Stimulated activated CD4-positive, alpha-beta T cell treated with anti-CD3 and anti-CD28 coated beads, Interleukin-12 subunit alpha, Interleukin-12 subunit beta, amount 100 ng/mL, for 24 hours (primary cell): ENCODE data around the gene TMPRSS9.
"Not testable (repeated sequence)": the region's sequence is repeated elsewhere in the genome, so short reads cannot be mapped to it uniquely, and the experiment has no call there.

ENCODE experiments used
- DNase-seq, 2 experiments: peaks; one replicate each; pipeline ENCODE4 v3.0.0-alpha.2; 2020; ENCODE audit warnings: low read depth in 2 of 2

Gene TMPRSS9

DNA sequence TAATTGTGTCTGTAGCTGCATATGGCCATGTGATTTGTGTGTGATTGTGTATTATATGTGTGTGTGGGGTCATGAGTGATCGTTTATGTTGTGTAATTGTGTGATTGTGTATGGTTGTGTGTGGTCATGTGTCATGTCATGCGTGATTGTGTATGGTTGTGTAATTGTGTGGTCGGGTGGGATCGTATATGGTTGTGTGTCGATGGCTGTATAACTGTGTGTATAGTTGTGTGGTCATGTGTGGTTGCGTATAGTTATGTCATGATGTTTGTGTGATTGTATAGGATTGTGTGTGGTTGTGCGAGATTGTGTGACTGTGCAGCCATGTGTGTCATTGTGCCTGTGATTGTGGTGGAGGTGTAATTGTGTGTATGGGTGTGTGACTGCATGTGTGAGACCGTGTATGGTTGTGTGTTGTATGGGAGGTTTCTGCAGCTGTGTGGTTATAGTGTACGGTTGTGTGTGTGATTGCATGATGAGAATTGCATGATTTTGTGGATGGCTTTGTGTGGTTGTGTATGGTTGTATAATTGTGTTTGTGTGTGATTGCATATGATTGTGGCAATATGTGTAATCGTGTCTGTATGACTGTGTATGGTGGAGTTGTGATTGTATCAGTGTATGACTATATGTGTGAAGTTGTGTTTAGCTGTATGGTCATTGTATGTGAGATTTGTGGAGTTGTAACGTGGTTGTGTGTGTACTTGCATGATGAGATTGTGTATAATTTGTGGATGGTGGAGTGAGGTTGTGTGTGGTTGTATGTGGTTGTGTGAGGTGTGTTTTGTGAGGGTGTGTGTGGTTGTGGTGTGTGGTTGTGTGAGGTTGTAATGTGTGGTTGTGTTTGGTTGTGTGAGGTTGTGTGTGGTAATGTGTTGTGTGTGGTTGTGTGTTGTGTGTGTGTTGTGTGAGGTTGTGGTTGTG, 2.2 kb downstream of the TMPRSS9 start:
- DNase-seq: no peak

DNA sequence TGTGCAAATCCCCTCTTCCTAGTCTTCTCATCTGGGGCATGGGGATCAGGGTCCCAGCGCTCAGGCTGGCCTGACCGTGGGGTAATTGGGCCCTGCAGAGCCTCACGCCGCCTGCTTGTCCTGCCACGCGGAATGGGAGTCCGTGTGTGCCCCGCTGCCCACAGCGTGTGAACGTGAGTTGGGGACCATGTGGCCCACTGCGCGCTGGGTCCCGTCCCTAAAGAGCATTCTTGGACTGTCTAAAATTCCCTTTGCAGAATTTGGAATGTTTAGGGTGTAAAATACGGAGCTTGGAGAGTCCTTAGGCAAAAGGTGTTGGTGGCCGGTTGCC, 2.9 kb downstream of the TMPRSS9 start:
- no peak for DNase-seq

DNA sequence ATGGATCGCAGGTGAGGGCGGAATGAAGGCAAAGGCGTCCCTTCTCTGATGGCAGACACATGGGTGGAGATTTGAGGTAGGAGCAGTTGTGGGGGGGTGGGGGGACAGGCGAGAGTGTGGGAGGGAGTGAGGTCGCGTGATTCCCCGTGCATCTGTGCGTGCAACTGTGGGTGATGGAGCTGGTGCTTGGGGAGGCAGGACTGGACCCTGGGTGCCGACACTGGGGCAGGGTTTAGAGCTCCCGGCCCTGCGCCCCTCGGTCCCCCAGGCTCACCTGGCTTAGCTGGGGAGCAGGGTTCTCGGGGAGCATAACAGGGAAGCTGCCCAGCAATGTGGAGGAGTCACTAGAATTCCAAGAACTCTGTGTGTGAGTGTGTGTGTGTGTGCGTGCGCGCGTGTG, 3.4 kb downstream of the TMPRSS9 start:
- no peak for DNase-seq

DNA sequence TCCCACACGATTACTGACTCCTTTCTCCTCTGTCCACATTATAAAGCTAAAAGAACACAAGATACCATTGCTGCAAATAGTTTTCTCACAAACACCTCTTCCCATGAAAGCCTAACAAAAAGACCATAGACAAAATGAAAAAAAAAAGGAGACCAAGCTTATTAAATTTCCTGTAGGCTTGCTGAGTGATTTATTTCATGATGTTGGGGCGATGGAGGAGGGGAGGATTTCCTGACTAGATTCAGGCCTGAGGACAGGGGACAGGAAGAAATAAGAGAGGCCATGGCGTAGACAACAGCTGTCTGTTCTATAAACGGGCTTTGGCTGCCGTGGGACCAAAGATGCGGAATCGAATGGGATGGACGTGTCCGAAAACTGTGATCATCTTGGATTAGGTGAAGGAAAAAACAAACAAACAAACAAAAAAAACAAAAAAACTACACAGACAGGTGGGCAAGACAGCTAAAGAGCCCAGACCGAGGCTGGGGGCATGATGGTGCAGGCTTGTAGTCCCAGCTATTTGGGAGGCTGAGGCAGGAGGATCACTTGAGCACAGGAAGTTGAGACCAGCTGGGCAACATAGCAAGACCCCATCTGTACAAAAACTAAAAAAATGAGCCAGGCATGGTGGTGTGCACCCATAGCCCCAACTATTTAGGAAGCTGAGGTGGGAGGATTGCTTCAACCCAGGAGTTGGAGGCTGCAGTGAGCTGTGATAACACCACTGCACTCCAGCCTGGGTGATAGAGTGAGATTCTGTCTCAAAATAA, 5.3 kb downstream of the TMPRSS9 start:
- DNase-seq: no peak

DNA sequence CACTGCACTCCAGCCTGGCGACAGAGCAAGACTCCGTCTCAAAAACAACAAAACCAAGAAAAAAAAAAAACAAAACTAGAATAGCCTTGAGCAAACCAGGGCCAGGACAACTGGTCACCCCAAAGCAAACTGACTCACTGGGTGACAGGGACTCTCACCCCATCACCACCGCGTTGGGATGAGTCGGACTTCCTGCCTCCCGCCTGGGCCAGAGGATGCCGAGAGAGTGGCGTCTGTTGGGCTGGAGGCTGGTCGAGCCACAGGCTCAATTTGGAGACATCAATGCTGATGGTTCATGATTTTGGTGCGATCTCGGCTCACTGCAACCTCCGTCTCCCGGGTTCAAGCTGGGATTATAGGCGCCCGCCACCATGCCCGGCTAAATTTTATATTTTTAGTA, 11.6 kb downstream of the TMPRSS9 start:
- DNase-seq: no peak

DNA sequence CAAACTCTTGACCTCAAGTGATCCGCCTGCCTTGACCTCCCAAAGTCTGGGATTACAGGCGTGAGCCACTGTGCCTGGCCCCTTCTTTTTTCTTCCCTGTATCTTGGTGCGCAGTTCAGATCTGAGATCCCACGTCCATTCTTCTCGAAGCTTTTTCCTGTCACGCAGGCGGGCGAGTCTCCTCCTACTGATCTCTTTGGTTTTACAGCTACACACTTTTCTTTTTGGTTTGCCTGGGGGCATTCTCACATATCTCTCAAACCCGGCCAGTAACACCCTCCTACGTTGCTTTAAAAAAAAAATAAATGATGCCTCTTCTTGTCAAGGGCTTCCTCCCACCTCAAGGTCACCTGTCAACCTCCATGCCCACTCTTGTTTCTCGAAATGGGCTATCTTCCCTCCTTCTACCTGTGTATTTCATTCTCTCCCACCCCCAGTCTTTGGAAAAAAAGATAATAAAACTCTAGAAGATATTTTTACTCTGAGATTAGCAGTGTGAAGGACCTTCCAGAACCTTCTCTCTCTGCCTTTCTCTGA, 12.1 kb downstream of the TMPRSS9 start:
- no peak for DNase-seq

DNA sequence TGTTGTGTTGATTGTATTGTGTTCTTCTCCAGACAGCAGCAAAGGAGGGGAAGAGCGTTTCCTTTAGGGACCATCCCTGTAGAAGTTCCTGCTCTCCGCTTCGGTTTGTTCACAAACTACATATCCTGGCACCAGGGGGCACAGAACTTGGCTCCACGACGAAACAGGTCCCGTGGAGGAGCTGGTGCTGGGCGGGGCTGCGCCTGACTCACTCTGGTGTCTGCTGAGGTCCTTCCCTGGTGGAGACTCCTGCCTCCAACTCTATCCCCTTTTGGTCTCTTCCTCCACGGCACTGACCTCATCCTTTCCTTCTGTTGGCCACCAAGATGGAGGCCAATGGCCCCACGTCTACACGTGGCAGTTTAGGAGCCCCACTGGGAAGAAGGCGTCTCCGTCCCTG, 14.7 kb downstream of the TMPRSS9 start:
- no peak for DNase-seq

DNA sequence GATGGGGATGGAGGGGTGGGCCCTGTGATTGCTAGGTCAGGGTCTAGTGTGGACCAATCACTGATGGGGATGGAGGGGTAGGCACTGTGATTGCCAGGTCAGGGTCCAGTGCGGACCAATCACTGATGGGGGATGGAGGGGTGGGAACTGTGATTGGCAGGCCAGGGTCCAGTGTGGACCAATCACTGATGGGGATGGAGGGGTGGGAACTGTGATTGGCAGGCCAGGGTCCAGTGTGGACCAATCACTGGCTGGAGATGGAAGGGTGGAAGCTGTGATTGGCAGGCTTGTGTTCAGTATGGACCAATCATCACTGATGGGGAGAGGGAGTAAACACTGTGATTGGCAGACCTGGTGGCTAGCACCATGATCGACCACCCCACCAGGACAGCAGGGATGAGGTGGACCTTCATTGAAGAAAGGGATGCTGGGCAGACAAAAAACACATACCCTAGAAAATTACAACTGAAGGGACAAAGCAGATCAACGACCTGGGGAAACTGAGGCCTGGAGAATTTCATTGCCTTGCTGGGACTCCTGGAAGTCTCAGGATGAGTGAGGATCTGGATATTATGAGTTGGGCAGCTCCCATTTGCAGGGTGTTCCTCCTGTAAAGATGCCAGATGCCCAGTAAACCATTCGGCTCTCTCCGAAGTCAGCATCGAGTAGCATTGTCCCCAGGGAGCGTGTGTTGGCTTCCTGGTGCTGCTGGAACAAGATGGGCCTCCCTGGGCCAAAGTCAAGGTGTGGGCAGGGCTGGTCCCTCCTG, 15.5 kb downstream of the TMPRSS9 start:
- DNase-seq: no peak

DNA sequence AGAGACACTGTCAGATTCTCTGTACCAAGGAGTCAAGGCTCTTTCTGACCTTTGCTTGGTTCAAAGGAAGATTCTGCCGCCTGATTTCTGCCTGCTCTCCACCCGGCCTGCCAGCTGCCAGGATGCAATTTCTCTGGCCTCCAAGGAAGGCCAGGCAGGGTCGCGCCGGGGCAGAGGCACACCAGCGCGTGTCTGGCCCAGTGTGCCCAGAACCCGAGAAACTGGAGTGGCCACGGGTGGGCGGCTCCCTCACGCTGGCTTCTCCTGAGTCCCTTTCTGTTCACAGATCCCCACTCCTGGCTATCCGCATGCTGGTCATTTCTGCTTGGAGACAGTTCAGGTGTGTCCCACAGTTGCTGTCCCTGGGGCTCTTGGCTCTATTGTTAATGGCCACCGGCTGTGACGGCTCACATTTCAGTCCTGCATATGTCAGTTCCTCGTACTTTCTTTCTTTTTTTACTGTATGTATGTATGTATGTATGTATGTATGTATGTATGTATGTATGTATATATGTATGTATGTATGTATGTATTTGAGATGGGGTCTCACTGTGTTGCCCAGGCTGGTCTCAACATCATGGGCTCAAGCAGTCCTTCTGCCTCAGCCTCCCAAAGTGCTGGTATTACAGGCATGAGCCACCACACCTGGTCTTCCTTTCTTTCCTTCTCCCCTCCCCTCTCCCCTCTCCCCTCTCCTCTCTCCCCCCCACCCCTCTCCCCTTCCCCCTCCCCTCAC, 16.9 kb downstream of the TMPRSS9 start:
- no peak for DNase-seq

DNA sequence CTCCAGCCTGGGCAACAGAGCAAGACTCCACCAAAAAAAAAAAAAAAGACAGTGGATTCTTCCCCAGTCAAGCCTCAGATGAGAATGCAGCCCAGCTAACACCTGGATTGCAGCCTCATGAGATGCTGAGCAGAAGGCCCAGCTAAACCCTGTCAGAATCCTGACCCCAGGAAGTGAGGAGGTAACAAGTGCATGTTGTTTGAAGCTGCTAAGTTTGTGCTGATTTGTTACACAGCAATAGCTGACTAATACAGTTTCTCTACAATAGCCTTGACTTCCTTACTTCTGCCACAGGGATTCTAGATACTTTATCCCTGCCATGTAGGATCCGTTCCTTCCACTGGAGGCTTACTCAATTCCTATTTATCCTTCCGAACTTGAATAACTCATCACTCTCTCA, 20.5 kb downstream of the TMPRSS9 start:
- no peak for DNase-seq

DNA sequence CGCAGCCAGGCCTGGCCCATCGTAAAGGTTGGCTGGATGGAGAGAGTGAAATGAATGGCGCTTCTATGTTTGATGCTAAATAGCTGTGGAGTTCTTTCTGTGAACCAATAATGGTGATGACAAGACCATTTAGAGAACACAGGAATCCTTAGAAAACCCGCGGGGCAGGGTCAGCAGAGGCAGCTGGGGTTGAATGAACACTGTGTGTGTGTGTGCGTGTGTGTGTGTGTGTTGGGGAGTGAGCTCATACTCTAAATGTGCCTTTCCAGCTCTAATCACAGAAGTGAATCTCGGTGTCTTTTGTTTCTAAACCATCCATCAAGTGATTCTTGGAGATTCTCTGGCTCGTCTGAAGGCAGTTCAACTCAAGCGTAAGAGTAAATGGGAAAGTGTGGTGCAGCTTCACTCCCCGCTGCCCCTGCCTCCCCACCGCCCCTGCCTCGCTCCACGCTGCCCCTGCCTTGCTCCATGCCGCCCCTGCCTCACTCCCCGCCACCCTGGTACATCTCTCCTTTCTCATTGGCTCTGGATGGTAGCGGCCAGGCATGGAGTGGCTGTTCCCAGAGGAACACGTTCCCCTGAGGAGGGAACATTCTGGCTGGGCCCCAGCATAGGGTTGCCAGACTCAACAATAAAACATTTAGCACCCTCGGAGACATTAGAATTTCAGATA, 21.2 kb downstream of the TMPRSS9 start:
- DNase-seq: no peak

DNA sequence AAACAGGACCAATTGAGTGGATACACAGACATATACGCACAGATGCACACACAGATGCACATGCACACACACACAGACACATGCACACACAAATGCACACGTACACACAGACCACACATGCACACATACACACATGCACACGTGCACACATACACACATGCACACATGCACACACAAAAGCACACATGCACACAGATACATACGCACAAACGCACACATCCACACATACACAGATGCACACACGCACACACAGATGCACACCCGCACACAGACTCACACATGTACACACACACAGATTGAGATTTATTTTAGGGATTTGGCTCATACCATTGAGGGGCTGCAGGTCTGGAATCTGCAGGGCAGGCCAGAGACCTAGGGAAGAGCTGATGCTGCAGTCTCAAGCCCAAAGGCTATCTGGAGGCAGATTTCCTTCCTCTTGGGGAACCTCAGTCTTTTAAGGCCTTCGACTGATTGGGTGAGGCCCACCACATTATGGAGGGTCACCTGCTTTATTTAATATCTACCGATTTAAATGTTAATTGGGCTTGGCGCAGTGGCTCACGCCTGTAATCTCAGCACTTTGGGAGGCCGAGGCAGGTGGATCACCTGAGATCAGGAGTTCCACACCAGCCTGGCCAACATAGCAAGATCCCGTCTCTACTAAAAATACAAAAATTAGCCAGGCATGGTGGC, 22.6 kb downstream of the TMPRSS9 start:
- no peak for DNase-seq

DNA sequence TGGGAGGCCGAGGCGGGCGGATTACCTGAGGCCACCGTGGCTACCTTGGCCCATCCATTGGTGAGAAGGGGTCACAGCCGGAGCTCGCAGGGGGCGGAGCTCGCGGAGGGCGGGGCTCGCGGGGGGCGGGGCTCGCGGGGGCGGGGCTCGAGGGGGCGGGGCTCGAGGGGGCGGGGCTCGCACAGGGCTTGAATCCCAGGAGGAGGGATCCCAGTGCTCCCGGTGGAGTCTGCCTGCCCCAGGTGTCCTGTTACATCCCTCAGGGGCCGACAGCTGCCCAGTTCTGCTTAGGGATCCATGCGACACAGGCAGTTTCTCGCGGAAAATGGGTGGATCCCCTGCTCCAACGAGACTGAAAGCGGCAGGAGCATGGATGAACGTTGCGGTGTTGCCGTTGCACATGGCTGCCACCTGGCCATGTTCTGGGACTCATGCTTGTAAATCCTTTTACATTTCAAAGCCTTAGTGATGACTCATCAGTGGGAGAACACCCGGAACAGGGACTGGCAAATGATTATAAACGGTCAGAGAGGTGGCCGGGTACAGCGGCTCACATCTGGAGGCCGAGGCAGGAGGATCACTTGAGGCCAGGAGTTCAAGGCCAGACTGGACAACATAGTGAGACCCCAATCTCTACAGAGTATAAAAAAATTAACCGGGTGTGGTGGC, 25.1 kb downstream of the TMPRSS9 start:
- no peak for DNase-seq

DNA sequence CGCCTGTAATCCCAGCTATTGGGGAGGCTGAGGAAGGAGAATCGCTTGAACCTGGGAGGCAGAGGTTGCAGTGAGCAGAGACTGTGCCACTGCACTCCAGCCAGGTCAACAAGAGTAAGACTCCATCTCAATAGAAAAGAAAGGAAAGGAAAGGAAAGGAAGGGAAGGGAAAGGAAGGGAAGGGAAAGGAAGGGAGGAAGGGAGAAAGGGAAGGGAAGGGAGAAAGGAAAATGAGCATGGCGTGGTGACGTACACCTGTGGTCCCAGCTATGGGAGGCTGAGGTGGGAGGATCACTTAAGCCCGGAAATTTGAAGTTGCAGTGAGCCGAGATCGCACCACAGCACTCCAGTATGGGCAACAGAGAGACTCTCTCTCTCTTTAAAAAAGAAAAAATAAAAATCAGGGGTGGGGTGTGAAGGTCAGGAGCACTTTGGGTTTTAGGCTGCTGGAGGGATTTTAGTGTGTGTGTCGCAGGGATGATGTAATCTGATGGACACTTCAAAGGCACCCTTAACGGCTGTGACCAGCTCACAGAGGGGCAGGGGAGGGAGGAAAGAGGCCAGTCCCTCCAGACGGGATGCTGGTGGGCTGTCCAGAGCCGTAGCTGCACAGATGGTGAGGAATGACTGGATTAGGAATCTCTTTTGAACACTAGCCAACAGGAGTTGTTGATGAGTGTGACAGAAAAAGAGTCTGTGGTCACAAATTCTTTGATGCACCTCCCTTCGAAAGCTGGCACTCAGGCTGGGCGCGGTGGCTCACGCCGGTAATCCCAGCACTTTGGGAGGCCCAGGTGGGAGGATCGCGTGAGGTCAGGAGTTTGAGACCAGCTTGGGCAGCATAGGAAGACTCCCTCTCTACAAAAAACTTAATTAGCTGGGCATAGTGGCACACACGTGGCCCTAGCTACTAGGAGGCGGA, 27.6 kb downstream of the TMPRSS9 start:
- DNase-seq: no peak

DNA sequence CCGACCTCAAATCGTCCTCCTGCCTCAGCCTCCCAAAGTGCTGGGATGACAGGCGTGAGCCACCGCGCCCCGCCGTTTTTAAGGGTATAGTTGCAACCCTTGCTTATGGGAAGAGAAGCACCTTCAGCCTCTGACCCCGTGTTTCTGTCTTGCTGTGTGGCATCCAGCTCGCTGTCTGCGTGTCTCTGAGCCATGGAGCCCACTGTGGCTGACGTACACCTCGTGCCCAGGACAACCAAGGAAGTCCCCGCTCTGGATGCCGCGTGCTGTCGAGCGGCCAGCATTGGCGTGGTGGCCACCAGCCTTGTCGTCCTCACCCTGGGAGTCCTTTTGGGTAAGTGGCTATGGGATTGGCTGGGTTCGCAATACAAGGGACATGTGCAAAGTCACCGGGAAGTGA, 29.5 kb downstream of the TMPRSS9 start:
- DNase-seq: no peak

DNA sequence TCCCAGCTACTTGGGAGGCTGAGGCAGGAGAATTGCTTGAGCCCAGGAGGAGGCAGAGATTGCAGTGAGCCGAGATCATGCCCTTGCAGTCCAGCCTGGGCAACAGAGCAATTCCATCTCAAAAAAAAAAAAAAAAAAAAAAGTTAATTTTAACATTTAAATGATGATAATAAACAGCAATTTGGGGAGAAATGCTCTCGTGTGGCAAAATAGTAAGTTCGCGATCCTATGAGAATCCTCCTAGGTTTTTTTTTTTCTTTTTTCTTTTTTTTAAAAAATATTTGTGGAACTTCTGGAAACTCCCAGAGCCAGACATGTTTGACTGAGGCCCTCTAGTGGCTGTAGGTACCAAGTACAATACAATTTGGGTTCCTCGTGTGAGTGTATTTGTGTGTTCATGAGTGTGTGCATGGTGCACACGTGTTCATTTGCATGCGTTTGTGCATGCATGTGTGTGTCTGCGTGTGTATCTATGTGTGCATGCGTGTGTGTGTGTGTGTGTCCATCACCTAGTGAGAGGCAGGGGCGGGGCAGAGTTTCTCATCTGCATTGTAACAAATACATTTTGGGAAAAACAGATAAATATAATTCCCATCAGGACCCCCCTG, 31.2 kb downstream of the TMPRSS9 start:
- DNase-seq: peak; percentile 4 to 16

DNA sequence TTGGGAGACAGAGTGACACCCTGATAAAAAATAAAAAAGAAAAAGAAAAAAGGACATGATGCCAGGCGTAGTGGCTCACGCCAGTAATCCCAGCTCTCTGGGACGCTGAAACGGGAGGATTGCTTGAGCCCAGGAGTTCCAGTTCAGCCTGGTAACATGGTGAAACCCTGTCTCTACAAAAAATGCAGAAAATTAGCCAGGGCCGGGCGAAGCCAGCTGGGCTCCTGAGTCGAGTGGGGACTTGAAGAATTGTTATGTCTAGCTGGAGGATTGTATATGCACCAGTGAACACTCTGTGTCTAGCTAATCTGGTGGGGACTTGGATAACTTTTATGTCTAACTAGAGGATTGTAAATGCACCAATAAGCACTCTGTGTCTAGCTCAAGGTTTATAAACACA, 32.3 kb downstream of the TMPRSS9 start:
- no peak for DNase-seq

DNA sequence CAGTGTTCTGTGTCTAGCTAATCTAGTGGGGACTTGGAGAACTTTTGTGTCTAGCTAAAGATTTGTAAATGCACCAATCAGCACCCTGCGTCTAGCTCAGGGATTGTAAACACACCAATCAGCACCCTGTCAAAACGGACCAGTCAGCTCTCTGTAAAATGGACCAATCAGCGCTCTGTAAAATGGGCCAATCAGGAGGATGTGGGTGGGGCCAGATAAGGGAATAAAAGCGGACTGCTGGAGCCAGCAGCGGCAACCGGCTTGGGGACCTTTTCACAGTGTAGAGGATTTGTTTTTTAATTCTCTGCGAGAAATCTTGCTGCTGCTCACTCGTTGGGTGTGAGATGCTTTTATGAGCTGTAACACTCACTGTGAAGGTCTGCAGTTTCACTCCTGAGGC, 32.8 kb downstream of the TMPRSS9 start:
- not testable (repeated sequence) for DNase-seq
